GM19468 (cell line): ENCODE data around the gene PYDC1.
"Not testable (repeated sequence)": the region's sequence is repeated elsewhere in the genome, so short reads cannot be mapped to it uniquely, and the experiment has no call there.

ENCODE experiments used
- ATAC-seq: cut with Tn5 transposase; IDR thresholded peaks from one replicate; pipeline ENCODE4 v1.9.1; 2021; ENCODE audit warnings: mild to moderate bottlenecking, moderate library complexity, moderate number of reproducible peaks; ENCODE audit not compliant: unreplicated experiment; ENCODE audit errors: extremely low read depth

The PYDC1 gene

GRCh38 chr16:31199430-31200041 lies 17.4 kb downstream of the PYDC1 start:
- no peak for ATAC-seq

- no peak for ATAC-seq
These were observed 18.6 kb downstream of the PYDC1 start for GRCh38 chr16:31198207-31198882.

GRCh38 chr16:31196324-31197088 lies 20.4 kb downstream of the PYDC1 start:
- no peak for ATAC-seq

- not testable (repeated sequence) for ATAC-seq
These were observed 21.1 kb downstream of the PYDC1 start for GRCh38 chr16:31195861-31196260.

- ATAC-seq, result no peak
These were observed 22.0 kb downstream of the PYDC1 start for GRCh38 chr16:31194898-31195297.

- ATAC-seq, result no peak
These were observed 23.1 kb downstream of the PYDC1 start for GRCh38 chr16:31193874-31194273.

- no peak for ATAC-seq
These were observed 23.9 kb downstream of the PYDC1 start for GRCh38 chr16:31192856-31193642.

GRCh38 chr16:31191697-31192428 lies 25.1 kb downstream of the PYDC1 start:
- no peak for ATAC-seq

GRCh38 chr16:31190818-31191444 lies 26.0 kb downstream of the PYDC1 start:
- no peak for ATAC-seq

GRCh38 chr16:31190061-31190460 lies 26.9 kb downstream of the PYDC1 start:
- ATAC-seq, result no peak

GRCh38 chr16:31189412-31189778 lies 27.5 kb downstream of the PYDC1 start:
- ATAC-seq, result no peak

- ATAC-seq, result no peak
These were observed 28.2 kb downstream of the PYDC1 start for GRCh38 chr16:31188450-31189411.

- ATAC-seq, result no peak
These were observed 29.1 kb downstream of the PYDC1 start for GRCh38 chr16:31187808-31188189.

- no peak for ATAC-seq
These were observed 29.8 kb downstream of the PYDC1 start for GRCh38 chr16:31186930-31187807.

GRCh38 chr16:31186176-31186575 lies 30.8 kb downstream of the PYDC1 start:
- no peak for ATAC-seq

- ATAC-seq, result no peak
These were observed 31.6 kb downstream of the PYDC1 start for GRCh38 chr16:31185339-31185738.

GRCh38 chr16:31184888-31185287 lies 32.0 kb downstream of the PYDC1 start:
- no peak for ATAC-seq
